WERI-Rb-1 (cell line): ENCODE measurements around the gene CEP85L.

ENCODE experiments used
- DNase-seq: peaks from one replicate; pipeline ENCODE4 v3.0.0-alpha.2; 2020
- H3K27ac ChIP-seq: fragments of 250-450 bp; sonication (Bioruptor Pico); 2 replicates; pipeline ENCODE4 v1.5.1; 2020; ENCODE audit warnings: mild to moderate bottlenecking, moderate library complexity
- H3K27me3 ChIP-seq: fragments of 250-450 bp; sonication (Bioruptor Pico); 2 replicates; pipeline ENCODE4 v1.5.1; 2021; ENCODE audit warnings: mild to moderate bottlenecking, low read depth, moderate library complexity; ENCODE audit not compliant: insufficient read depth, severe bottlenecking
- H3K36me3 ChIP-seq: fragments of 250-450 bp; sonication (Bioruptor Pico); 2 replicates; pipeline ENCODE4 v1.5.1; 2020; ENCODE audit warnings: mild to moderate bottlenecking, moderate library complexity
- H3K4me3 ChIP-seq: 2 replicates; pipeline ENCODE4 v1.5.1; 2011; ENCODE audit warnings: low read depth, mild to moderate bottlenecking, control low read depth, low read length
- H3K9me3 ChIP-seq: fragments of 250-450 bp; sonication (Bioruptor Pico); 2 replicates; pipeline ENCODE4 v1.5.1; 2021; ENCODE audit warnings: mild to moderate bottlenecking, moderate library complexity; ENCODE audit not compliant: severe bottlenecking
- CTCF ChIP-seq: IDR thresholded peaks from 2 replicates; pipeline ENCODE4 v1.5.1; 2011; ENCODE audit warnings: low read depth, mild to moderate bottlenecking, control low read depth, inconsistent platforms, low read length

The CEP85L gene

GRCh38 chr6:118618676-118619377 lies 32.6 kb downstream of the CEP85L start:
- peak; percentile 88 for TF ChIP-seq CTCF
- no peaks in the 10 kb centered on the region for H3K36me3 ChIP-seq
- peak; percentile 53 for DNase-seq
- no peak overlapping the region for H3K27ac ChIP-seq
- no peaks in the 10 kb centered on the region for H3K9me3 ChIP-seq
- H3K4me3 ChIP-seq, result no peak overlapping the region
- no peaks in the 10 kb centered on the region for H3K27me3 ChIP-seq

- no peak overlapping the region for H3K4me3 ChIP-seq
- H3K27ac ChIP-seq, result no peak overlapping the region
- no peak for TF ChIP-seq CTCF
These were observed 34.0 kb downstream of the CEP85L start for GRCh38 chr6:118617417-118617816.

GRCh38 chr6:118611334-118611733 lies 40.1 kb downstream of the CEP85L start:
- H3K9me3 ChIP-seq, result no peaks in the 10 kb centered on the region
- TF ChIP-seq CTCF, result no peak
- H3K36me3 ChIP-seq, result no peaks in the 10 kb centered on the region
- no peaks in the 10 kb centered on the region for H3K27me3 ChIP-seq
- DNase-seq, result no peak
- no peak overlapping the region for H3K4me3 ChIP-seq
- no peak overlapping the region for H3K27ac ChIP-seq

More at GRCh38 chr6:118617417-118617816, 34.0 kb downstream of the CEP85L start:
- H3K27me3 ChIP-seq, result no peaks in the 10 kb centered on the region
- no peak for DNase-seq
- H3K36me3 ChIP-seq, result no peaks in the 10 kb centered on the region
- H3K9me3 ChIP-seq, result no peaks in the 10 kb centered on the region

- H3K36me3 ChIP-seq, result no peaks in the 10 kb centered on the region
- DNase-seq, result no peak
- H3K9me3 ChIP-seq, result no peaks in the 10 kb centered on the region
- no peak for TF ChIP-seq CTCF
- no peak overlapping the region for H3K27ac ChIP-seq
- H3K27me3 ChIP-seq, result no peaks in the 10 kb centered on the region
- H3K4me3 ChIP-seq, result no peak overlapping the region
These were observed 44.5 kb downstream of the CEP85L start for GRCh38 chr6:118606858-118607257.

- H3K36me3 ChIP-seq, result no peaks in the 10 kb centered on the region
- DNase-seq, result no peak
- no peak for TF ChIP-seq CTCF
- H3K9me3 ChIP-seq, result no peaks in the 10 kb centered on the region
- H3K27ac ChIP-seq, result no peak overlapping the region
- H3K27me3 ChIP-seq, result no peaks in the 10 kb centered on the region
- H3K4me3 ChIP-seq, result no peak overlapping the region
These were observed 45.1 kb downstream of the CEP85L start for GRCh38 chr6:118606268-118606667.

- H3K9me3 ChIP-seq, result no peaks in the 10 kb centered on the region
- H3K27me3 ChIP-seq, result no peaks in the 10 kb centered on the region
- no peak for DNase-seq
- H3K4me3 ChIP-seq, result no peak overlapping the region
- H3K36me3 ChIP-seq, result no peaks in the 10 kb centered on the region
- H3K27ac ChIP-seq, result no peak overlapping the region
- TF ChIP-seq CTCF, result no peak
These were observed 48.0 kb downstream of the CEP85L start for GRCh38 chr6:118603372-118603771.
